H9 (cell line): ENCODE measurements around the gene MRPL53. TPM values are rescaled to one million over a fixed set of nuclear protein-coding genes. Genes with fewer than 3 reads are reported as not detected.
A peak's percentile ranks its signal among the peaks of the same experiment; 100 is the strongest.

Experiments used
- DNase-seq: peaks from one replicate; pipeline ENCODE4 v3.0.0-alpha.2; 2017
- H2AFZ ChIP-seq: one replicate; pipeline ENCODE4 v1.6.1; 2013; ENCODE audit warnings: mild to moderate bottlenecking, low read length, control low read depth, moderate library complexity
- H2AK5ac ChIP-seq: 2 replicates; pipeline ENCODE4 v1.6.1; 2013; ENCODE audit warnings: low read length, control low read depth, mixed read lengths; ENCODE audit not compliant: insufficient read length
- H2BK120ac ChIP-seq: one replicate; pipeline ENCODE4 v1.6.1; 2013; ENCODE audit warnings: low read depth, mild to moderate bottlenecking, low read length, control low read depth, inconsistent platforms; ENCODE audit not compliant: poor library complexity, severe bottlenecking
- H2BK12ac ChIP-seq: 2 replicates; pipeline ENCODE4 v1.6.1; 2013; ENCODE audit warnings: low read length, control low read depth, mixed read lengths, low read depth; ENCODE audit not compliant: insufficient read length
- H2BK15ac ChIP-seq: 2 replicates; pipeline ENCODE4 v1.6.1; 2013; ENCODE audit warnings: low read depth, low read length, control low read depth
- H2BK20ac ChIP-seq: one replicate; pipeline ENCODE4 v1.6.1; 2013; ENCODE audit warnings: low read depth, mild to moderate bottlenecking, low read length, control low read depth, inconsistent platforms; ENCODE audit not compliant: poor library complexity, severe bottlenecking
- H2BK5ac ChIP-seq: 2 replicates; pipeline ENCODE4 v1.6.1; 2013; ENCODE audit warnings: low read length, control low read depth, mixed read lengths; ENCODE audit not compliant: insufficient read length
- H3K14ac ChIP-seq: 2 replicates; pipeline ENCODE4 v1.6.1; 2013; ENCODE audit warnings: low read length, control low read depth; ENCODE audit not compliant: insufficient read depth
- H3K18ac ChIP-seq: 2 replicates; pipeline ENCODE4 v1.6.1; 2013; ENCODE audit warnings: low read depth, mild to moderate bottlenecking, mixed read lengths, low read length, control low read depth; ENCODE audit not compliant: insufficient read length
- H3K23ac ChIP-seq: 2 replicates; pipeline ENCODE4 v1.6.1; 2013; ENCODE audit warnings: low read length, control low read depth, mixed read lengths, low read depth; ENCODE audit not compliant: insufficient read length
- H3K23me2 ChIP-seq: 2 replicates; pipeline ENCODE4 v1.6.1; 2013; ENCODE audit warnings: low read depth, mild to moderate bottlenecking, mixed read lengths, low read length, control low read depth; ENCODE audit not compliant: insufficient read length, poor library complexity, severe bottlenecking
- H3K27ac ChIP-seq: 2 replicates; pipeline ENCODE4 v1.5.1; 2013; ENCODE audit warnings: low read length, control low read depth, mixed read lengths, low read depth; ENCODE audit not compliant: insufficient read length
- H3K27me3 ChIP-seq: 2 replicates; pipeline ENCODE4 v1.6.1; 2013; ENCODE audit warnings: low read length, control low read depth, inconsistent platforms; ENCODE audit not compliant: insufficient read depth
- H3K4ac ChIP-seq: 2 replicates; pipeline ENCODE4 v1.6.1; 2013; ENCODE audit warnings: low read depth, mild to moderate bottlenecking, control low read depth, inconsistent platforms, low read length, moderate library complexity
- H3K4me1 ChIP-seq: 2 replicates; pipeline ENCODE4 v1.6.1; 2013; ENCODE audit warnings: low read length, control low read depth, inconsistent platforms; ENCODE audit not compliant: insufficient read depth
- H3K4me2 ChIP-seq: 2 replicates; pipeline ENCODE4 v1.6.1; 2013; ENCODE audit warnings: low read length, control low read depth, mixed read lengths; ENCODE audit not compliant: insufficient read length, insufficient read depth
- H3K56ac ChIP-seq: 2 replicates; pipeline ENCODE4 v1.6.1; 2013; ENCODE audit warnings: low read depth, mild to moderate bottlenecking, mixed read lengths, low read length, control low read depth; ENCODE audit not compliant: insufficient read length
- H3K79me1 ChIP-seq: 2 replicates; pipeline ENCODE4 v1.6.1; 2013; ENCODE audit warnings: low read depth, mild to moderate bottlenecking, moderate library complexity, low read length, control low read depth, inconsistent platforms; ENCODE audit not compliant: insufficient read depth, poor library complexity, severe bottlenecking
- H3K79me2 ChIP-seq: 2 replicates; pipeline ENCODE4 v1.6.1; 2013; ENCODE audit warnings: low read length, control low read depth, inconsistent platforms; ENCODE audit not compliant: insufficient read depth
- H3K9ac ChIP-seq: 2 replicates; pipeline ENCODE4 v1.6.1; 2013; ENCODE audit warnings: low read length, control low read depth, mixed read lengths; ENCODE audit not compliant: insufficient read length; ENCODE audit errors: extremely low read depth
- H3K9me3 ChIP-seq: one replicate; pipeline ENCODE4 v1.6.1; 2013; ENCODE audit warnings: low read depth, low read length, inconsistent platforms; ENCODE audit not compliant: control insufficient read depth
- H3T11ph ChIP-seq: one replicate; pipeline ENCODE4 v1.6.1; 2013; ENCODE audit warnings: mild to moderate bottlenecking, low read length, control low read depth, inconsistent platforms
- H4K20me1 ChIP-seq: one replicate; pipeline ENCODE4 v1.6.1; 2013; ENCODE audit not compliant: control insufficient read depth, insufficient read length, insufficient read depth
- H4K5ac ChIP-seq: 2 replicates; pipeline ENCODE4 v1.6.1; 2013; ENCODE audit warnings: low read depth, mild to moderate bottlenecking, mixed read lengths, low read length, control low read depth; ENCODE audit not compliant: insufficient read length
- H4K8ac ChIP-seq: replicated peaks from 2 replicates; pipeline ENCODE4 v1.6.1; 2013; ENCODE audit warnings: low read length, control low read depth, mixed read lengths, low read depth; ENCODE audit not compliant: insufficient read length
- H4K91ac ChIP-seq: 2 replicates; pipeline ENCODE4 v1.6.1; 2013; ENCODE audit warnings: low read depth, mild to moderate bottlenecking, moderate library complexity, mixed read lengths, low read length, control low read depth; ENCODE audit not compliant: insufficient read length
- H3K27ac Mint-ChIP-seq, 3 experiments: 2 replicates in 2 of 3; 3 replicates in 1 of 3; pipeline ENCODE4 v1.8.0; 2020 to 2021; ENCODE audit warnings: mixed read lengths in 3 of 3, mild to moderate bottlenecking in 1 of 3, moderate library complexity in 1 of 3
- H3K27me3 Mint-ChIP-seq: 2 replicates; pipeline ENCODE4 v1.8.0; 2021; ENCODE audit warnings: low read depth, mild to moderate bottlenecking, moderate library complexity, mixed read lengths
- H3K36me3 Mint-ChIP-seq, 3 experiments: 2 replicates in 2 of 3; 3 replicates in 1 of 3; pipeline ENCODE4 v1.8.0; 2020 to 2021; ENCODE audit warnings: low read depth in 3 of 3, mixed read lengths in 3 of 3; ENCODE audit not compliant: insufficient read depth in 1 of 3
- H3K4me1 Mint-ChIP-seq, 2 experiments: 2 replicates each; pipeline ENCODE4 v1.8.0; 2020; ENCODE audit warnings: mixed read lengths in 2 of 2
- H3K4me3 Mint-ChIP-seq, 2 experiments: 2 replicates in 1 of 2; 3 replicates in 1 of 2; pipeline ENCODE4 v1.8.0; 2020 to 2021; ENCODE audit warnings: mild to moderate bottlenecking in 2 of 2, mixed read lengths in 2 of 2, moderate library complexity in 1 of 2
- H3K9me3 Mint-ChIP-seq, 2 experiments: 2 replicates in 1 of 2; 3 replicates in 1 of 2; pipeline ENCODE4 v1.8.0; 2020; ENCODE audit warnings: mild to moderate bottlenecking in 2 of 2, mixed read lengths in 2 of 2, moderate library complexity in 1 of 2
- CTCF ChIP-seq: fragments of 200-600 bp; sonication (generic); conservative IDR thresholded peaks from 3 replicates; pipeline ENCODE4 v1.8.0; 2021; ENCODE audit warnings: antibody characterized with exemption, mild to moderate bottlenecking
- WGBS: extraction: QIAGEN DNeasy Blood & Tissue Kit; methylation state at CpG from one replicate; pipeline ENCODE4 v1.1.7; 2013; ENCODE audit warnings: missing lambda C conversion rate, low lambda C conversion rate, mixed read lengths; ENCODE audit not compliant: insufficient read length; ENCODE audit errors: extremely low coverage; 5-methylcytosine and 5-hydroxymethylcytosine counted together
- total RNA-seq: library from RNA; stranded (reverse); gene quantifications from 2 replicates; pipeline ENCODE4 v1.2.1, GENCODE V29; 2021

The MRPL53 gene
- total RNA-seq, 1 experiment from 2014 or later: 59.5 TPM

DNA sequence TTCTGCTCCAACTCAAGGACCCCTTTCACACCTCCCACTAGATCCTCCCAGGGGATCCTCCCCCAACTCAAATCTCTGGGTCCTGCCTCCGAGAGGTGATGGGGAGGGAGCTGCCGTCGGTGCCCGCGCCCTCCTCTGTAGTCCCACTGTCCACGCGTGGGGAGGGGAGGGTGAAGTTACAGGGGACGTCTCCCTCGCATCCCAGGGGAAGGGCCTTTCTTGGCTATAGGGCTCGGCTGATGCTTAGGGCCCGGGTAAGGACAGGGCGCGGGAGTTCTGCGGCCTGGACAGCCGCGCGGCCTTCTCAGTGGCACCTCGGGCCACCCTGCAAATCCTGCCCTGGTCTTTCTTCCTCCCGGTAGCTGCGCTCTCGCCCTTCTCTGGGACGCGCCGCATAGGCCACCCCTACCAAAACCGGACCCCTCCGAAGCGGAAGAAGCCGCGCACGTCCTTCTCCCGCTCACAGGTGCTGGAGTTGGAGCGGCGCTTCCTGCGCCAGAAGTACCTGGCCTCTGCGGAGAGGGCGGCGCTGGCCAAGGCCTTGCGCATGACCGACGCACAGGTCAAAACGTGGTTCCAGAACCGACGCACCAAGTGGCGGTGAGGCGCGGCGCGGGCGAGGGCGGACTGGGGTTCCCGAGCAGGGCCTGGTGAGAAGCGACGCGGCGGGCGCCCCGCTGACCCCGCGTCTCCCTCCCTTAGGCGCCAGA is 42.9 kb upstream of the MRPL53 start:
- Histone ChIP-seq H3K14ac (no peak overlapping the region), H3K4me2 (peak overlapping the region; percentile 49), H3K18ac (no peak overlapping the region), H3K27ac (no peak overlapping the region), H4K5ac (no peak overlapping the region), H2BK15ac (no peak overlapping the region), H3K4ac (no peak overlapping the region), H3K23ac (no peak overlapping the region), H2BK5ac (no peak overlapping the region), H3K23me2 (peaks cover 19% of the 10 kb centered on the region), H4K8ac (no peak overlapping the region), H2BK12ac (no peak overlapping the region), H3K9me3 (no peaks in the 10 kb centered on the region), H3K27me3 (peaks cover 86% of the 10 kb centered on the region), H2AFZ (no peak overlapping the region), H3K4me1 (no peaks in the 10 kb centered on the region), H2BK20ac (no peak overlapping the region), H2AK5ac (no peak overlapping the region), H4K91ac (no peak overlapping the region), H2BK120ac (no peak overlapping the region), H3K79me1 (no peaks in the 10 kb centered on the region), H4K20me1 (no peaks in the 10 kb centered on the region), H3K79me2 (no peaks in the 10 kb centered on the region), H3K56ac (no peak overlapping the region), H3K9ac (no peak overlapping the region), H3T11ph (no peak overlapping the region)
- H3K27ac Mint-ChIP-seq: no peak overlapping the region
- peaks cover 5 to 8% (median 6%) of the 10 kb centered on the region in 3 experiments; a peak in 6 of 7 replicates for H3K36me3 Mint-ChIP-seq
- no CpG with 5 or more reads among the region's 60 CpGs for WGBS
- DNase-seq: peak; percentile 78
- peak overlapping the region; percentile 51 to 78 for H3K4me3 Mint-ChIP-seq
- peaks cover 12 to 14% of the 10 kb centered on the region in 2 experiments for H3K4me1 Mint-ChIP-seq
- no peak for TF ChIP-seq CTCF
- H3K27me3 Mint-ChIP-seq: peaks cover 98% of the 10 kb centered on the region
- peaks cover 13 to 17% of the 10 kb centered on the region in 2 experiments for H3K9me3 Mint-ChIP-seq
